SW 1271 (cell line): ENCODE results near the gene NCSTN.

Experiments
- DNase-seq, 2 experiments: peaks; one replicate each; lab custom pipeline; 2025; lab: John Stamatoyannopoulos, UW

Gene NCSTN

DNA sequence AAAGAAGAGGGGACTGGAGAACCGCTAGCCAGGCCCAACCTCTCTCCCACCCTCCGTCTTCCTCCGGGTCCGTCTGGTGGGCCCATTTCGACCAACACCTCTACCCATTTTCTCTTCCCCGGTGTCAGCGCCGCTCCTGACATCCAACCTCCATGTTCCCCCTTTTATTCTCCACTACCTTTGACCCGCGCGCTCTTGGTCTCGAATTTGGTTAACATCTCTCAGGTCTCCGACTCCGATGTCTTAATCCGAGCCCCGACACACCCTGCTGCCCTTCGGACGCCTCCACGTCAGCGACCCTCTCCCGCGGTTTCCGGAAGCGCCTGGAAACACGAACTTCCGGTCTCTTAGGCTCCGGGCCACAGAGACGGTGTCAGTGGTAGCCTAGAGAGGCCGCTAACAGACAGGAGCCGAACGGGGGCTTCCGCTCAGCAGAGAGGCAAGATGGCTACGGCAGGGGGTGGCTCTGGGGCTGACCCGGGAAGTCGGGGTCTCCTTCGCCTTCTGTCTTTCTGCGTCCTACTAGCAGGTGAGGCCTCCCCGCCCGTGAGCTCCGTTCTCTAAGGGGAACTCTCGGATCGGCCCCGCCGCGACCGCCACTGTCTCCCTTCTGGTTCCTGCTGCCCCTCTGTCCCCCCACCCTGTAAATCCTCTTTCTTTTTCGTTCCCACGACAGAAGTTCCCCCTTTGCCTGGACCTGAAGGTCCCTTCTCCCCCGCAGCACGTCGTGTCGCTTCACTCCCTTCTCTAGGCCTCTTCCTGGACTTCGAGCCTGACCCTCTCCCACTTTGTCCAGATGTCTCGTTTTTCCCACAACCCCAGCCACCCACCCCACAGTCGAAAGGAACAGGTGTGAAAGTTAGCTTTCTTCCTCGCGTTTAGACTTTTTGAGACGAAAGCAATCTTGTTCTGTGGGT is at the start of gene NCSTN, which contains the start of gene COPA:
NCSTN (plus strand) TSS at position 431 of the 917 bp plus-strand sequence; CDS start at position 445, 14 bp downstream.
COPA (minus strand) TSS at position 298 of the 917 bp plus-strand sequence; CDS start at position 218, 80 bp downstream.
- peak; percentile 72 to 82 for DNase-seq

DNA sequence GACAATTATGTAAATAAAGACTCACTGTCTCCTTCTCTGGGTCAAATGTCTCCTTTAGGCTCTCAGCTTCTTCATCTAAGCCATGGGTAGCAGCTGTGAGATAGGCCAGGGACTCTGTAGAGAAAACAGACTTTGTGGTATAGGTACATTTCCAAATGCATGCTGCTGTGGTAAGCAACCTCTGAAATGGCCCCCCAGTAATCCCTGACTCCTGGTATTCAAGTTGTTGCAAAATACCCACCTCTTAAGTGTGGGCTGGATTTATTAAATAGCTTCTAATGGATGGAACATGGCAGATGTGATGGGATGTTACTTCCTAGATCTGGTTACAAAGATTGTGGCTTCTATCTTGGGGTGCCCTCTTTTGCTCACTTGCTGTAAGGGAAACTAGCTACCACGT is 47.1 kb upstream of the NCSTN start:
- DNase-seq = no peak

- no peak for DNase-seq
These were observed 43.0 kb upstream of the NCSTN start for GRCh38 chr1:160300173-160300572.

DNA sequence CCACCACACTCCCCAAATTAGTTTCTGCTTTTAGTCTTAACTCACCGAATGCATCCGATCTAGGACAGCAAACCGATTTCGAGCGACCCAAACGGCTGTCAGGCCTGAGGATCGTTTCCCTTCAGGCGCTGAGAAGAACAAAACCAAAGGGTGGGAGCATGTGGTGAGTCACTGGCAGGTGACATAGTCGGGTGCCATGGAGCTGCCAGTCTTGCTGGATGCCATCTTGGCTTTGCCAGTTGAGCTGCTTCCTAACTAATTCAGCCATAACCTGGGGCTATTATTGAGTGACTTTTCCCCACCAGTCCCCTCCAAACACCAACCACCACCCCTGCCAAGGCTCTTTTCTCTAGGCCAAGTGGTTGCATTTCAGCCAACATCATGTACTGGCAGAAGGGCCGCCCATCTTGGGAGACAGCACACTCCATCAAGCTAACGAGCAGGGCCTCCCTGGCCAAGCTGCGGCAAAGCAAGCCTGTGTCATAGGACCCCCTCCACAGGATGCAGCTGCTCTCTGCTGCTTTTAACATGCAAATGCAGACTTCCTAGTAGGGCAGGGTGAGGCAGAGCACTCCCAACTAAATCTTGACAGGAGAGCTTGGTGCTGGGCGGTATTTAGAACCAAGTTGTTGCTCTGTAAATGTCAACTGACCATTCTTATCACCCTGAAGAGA is 35.9 kb upstream of the NCSTN start:
- DNase-seq = no peak

GRCh38 chr1:160308451-160309184 is 34.6 kb upstream of the NCSTN start:
- no peak for DNase-seq

DNA sequence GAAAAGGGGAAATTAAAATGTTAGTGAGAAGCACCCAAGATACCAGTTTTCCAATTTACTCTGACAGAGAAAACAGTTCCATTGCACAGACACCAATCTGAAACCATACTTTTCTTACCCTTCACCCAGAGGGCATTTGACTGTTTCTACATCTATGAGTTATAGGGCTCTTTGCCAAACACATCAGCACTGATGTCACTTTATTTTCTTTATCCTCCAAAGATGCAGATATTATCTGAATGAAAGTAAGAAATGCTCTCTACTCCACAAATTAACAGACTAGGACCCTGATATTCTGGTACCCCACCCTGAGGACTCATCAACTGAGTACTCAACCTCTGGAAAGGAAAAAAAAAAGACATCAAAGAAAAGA is 34.0 kb upstream of the NCSTN start:
- no peak for DNase-seq

GRCh38 chr1:160309571-160309970 is 33.6 kb upstream of the NCSTN start:
- DNase-seq = no peak

DNA sequence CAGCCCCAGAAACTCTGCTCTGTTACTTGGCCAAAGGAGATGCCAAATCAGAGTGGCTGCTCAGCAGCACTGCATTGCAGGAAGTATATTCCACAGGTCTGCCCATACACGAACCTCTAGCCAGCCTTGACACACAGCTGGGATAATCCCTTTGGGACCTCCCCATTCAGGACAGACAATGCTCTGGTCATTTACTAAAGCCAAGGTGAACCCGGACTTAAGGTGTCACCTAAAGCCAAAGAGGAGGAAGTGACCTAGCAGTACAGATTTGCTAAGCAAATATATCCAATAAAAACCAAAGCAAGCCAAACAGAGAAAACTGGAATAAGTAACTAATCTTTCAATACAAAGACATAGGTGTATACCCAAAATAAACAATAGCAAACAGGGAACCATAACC is 27.8 kb upstream of the NCSTN start:
- DNase-seq = no peak

- DNase-seq = no peak
These were observed 20.4 kb upstream of the NCSTN start for GRCh38 chr1:160322831-160323230.

DNA sequence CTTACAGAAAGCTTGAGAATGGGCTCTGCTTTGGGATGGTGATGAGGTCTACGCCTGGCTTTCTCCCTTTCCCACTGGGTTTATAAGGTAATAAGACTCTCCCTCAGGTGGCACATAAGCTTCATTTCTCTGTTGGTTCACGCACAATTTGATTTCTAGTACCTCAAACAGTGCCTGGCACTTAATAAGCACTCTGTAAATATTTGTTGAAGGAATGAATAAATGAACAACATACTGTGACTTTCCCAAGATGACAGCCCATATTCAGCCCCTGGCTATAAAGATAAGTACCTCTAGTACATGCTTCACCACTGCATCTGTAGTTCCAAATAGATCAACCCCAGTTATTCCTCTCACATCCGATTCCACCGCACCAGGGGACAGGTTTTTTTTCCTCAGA is 17.9 kb upstream of the NCSTN start:
- DNase-seq = no peak

GRCh38 chr1:160326418-160326817 is 16.8 kb upstream of the NCSTN start:
- DNase-seq = no peak

- DNase-seq = no peak
These were observed 15.0 kb upstream of the NCSTN start for GRCh38 chr1:160328184-160328583.

DNA sequence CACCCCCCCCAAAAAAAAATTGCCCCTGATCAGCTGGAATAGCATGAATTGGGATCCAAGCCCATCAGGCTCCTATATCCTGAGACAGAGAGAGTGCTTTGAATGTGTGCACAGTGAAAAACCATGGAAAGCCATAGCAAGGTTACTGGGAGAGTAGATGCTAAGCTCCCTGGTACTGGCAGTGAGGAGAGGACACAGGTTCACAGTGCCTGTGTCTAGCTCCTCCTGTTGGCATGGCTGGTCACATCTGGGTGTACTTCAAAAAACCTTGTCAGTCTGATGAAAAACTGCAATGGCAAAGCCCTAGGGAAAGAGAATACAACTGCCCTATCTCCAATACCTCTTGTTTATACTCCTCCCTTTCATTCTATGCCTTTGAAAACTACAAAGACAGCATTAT is 13.1 kb upstream of the NCSTN start:
- no peak for DNase-seq

DNA sequence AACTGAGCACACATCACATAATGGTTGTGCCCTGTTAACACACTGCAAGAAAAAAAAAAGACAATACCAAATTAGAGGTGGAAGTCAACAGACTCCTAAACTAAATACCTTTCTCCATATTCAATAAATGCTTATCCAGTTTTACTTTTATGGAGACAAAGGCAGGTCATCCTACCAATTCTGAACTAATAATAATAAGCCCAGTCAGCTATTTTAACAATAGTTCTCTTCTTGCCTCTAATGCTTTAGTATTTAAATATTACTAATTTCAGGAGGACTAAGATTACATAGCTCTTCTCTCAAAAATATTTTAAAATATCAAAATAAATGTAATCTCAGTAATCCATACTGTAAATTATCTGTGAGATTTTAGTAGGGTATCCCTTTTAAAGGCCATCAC is 10.7 kb upstream of the NCSTN start:
- no peak for DNase-seq

GRCh38 chr1:160338580-160338979 is 4.6 kb upstream of the NCSTN start:
- DNase-seq = no peak

DNA sequence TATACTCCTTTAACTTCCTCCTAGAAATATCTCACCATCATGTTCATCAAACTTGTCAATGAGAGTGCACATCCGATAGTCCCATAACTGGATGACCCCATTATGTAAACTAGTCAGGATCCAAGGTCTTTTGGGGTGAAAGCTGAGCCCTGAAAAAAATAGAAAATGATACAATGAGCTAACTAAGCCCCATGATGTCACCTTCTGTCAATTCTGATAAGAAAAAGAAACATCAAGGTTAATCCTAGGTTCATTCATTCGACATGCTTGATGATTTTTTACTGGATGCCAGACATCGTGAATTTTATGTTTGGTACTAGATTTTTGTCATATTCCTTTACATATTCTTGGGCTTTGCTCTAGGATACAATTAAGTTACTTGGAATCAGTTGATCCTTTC is 3.0 kb upstream of the NCSTN start:
- DNase-seq = no peak

DNA sequence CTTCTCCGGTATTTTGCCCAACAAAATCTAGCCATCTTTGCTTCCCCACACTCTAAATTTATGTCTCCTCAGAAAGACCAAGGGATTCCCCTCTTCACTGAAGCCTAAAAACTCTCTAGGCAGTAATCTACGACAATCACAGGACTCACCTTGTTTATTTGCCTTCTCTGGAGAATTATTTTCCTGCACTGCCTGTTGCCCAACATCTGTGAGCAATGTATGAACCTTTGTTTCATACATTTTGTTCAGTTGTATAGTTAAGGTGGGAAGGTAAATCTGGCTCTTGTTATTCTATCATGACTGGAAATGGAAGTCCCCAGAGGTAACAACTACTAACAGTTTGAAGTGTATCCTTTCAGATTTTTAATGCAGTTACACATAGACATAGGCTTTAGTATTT is 2.3 kb upstream of the NCSTN start:
- no peak for DNase-seq

DNA sequence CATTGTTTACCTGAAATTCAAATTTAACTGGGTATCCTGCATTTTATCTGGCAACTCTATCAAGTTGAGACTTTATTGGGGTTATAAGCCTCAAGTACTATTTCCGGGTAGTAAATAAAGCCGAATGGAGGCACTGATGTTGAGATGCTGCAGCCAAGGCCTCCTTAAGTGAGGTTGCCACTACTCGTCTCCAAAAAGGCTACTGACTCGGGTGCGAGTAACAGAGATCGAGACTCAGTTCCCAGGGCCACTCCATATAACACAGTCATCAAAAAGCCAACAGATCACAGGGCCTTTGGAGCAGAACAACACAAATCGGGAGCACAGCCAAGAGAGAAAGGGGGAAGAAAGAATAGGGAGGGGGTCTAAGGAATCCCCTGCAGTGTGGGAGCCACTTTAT is 657 bp upstream of the NCSTN start:
- no peak for DNase-seq

DNA sequence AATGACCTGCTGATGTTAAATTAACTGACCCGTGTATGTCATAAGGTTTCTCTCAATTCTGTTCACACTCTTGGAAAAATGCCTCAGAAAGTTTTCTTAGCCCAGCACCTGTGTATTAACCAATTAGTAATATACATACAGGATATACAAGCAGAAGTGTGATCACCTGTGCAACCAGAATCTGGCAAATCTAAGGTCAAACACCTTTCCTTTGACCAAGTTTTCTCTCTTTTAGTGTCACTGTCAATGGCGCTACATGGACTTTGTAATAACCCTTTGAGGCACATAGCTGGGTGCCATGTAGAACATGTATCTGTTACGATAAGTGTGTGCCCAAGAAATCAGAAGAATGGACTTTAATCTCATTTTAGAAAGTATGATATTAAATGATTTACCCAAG is 1.1 kb downstream of the NCSTN start:
- DNase-seq = no peak

- no peak for DNase-seq
These were observed 1.8 kb downstream of the NCSTN start for GRCh38 chr1:160344936-160345335.

- DNase-seq = no peak
These were observed 3.3 kb downstream of the NCSTN start for GRCh38 chr1:160346463-160346862.

- DNase-seq = no peak
These were observed 3.8 kb downstream of the NCSTN start for GRCh38 chr1:160346958-160347357.

GRCh38 chr1:160351629-160352028 is 8.4 kb downstream of the NCSTN start:
- DNase-seq = no peak
